ENCODE measurements around the gene B4GALT6. TPM values are rescaled to one million over a fixed set of nuclear protein-coding genes. Genes with fewer than 3 reads are reported as not detected.

Gene B4GALT6
- total and polyA plus RNA-seq, 2 of the 13 experiments (the other 11 are each of a cell fraction or from before 2014, with no cell fraction given) = 1.9 to 3.3 TPM

DNA sequence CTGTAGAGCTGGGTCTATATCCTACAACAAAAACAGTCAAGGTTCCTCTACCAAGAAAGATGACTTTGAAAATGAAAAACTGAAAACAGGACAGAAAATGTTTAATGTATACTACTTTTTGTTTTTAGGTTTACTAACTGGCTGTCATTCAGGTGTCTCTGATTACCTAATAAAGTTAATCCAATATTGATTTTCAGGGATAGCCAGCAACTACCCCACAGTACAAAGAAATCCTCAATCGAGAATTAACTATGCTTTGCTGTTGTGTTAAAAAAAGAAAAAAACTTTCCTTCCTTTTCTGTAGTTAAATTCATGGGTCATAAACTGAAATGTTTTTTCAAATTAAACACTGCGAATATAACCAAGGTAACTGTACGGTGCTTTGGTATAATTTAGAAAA, 46.9 kb downstream of the B4GALT6 start (continued):
- TF ChIP-seq ARNTL (CRISPR knock-in tag; IDR thresholded peaks at IDR 0.05) (no peak), MLLT10 (CRISPR knock-in tag; IDR thresholded peaks at IDR 0.05) (no peak)

GRCh38 chr18:31636387-31636786, 48.0 kb downstream of the B4GALT6 start:
- POLR2A ChIA-PET = no interaction called here

More at GRCh38 chr18:31636387-31636786, 48.0 kb downstream of the B4GALT6 start:
- no peak overlapping the region for H3K4me3 ChIP-seq (replicated peaks in 1 of 3; ENCODE audit: insufficient read depth in 1 of 3, low read depth in 2 of 3, low read length in 3 of 3)
- no peaks in the 10 kb centered on the region for H3K9me3 ChIP-seq (ENCODE audit: low read length)
- no peaks in the 10 kb centered on the region for H3K36me3 ChIP-seq (replicated peaks in 1 of 2; ENCODE audit: control insufficient read depth in 1 of 2, insufficient read depth in 2 of 2, low read length in 2 of 2)
- FAIRE-seq (no peak), ATAC-seq (no peak), DNase-seq (ENCODE audit: low spot score) (no peak)
- TF ChIP-seq ZNF720 (CRISPR knock-in tag; IDR thresholded peaks at IDR 0.05) (no peak), MEIS1 (CRISPR knock-in tag; IDR thresholded peaks at IDR 0.05; ENCODE audit: borderline replicate concordance) (no peak), PLRG1 (conservative IDR thresholded peaks at IDR 0.05) (no peak), MLX (CRISPR knock-in tag; IDR thresholded peaks at IDR 0.05) (no peak), ZNF660 (CRISPR knock-in tag; IDR thresholded peaks at IDR 0.05; ENCODE audit: borderline replicate concordance, low read depth) (no peak), ZNF225 (CRISPR knock-in tag; IDR thresholded peaks at IDR 0.05) (no peak), ISX (CRISPR knock-in tag; conservative IDR thresholded peaks at IDR 0.05) (no peak), ZNF367 (CRISPR knock-in tag; IDR thresholded peaks at IDR 0.05; ENCODE audit: borderline replicate concordance) (no peak), POLR2G (IDR thresholded peaks at IDR 0.05; ENCODE audit: low read depth, low read length) (no peak), ZNF678 (CRISPR knock-in tag; IDR thresholded peaks at IDR 0.05) (no peak), ZNF550 (CRISPR knock-in tag; IDR thresholded peaks at IDR 0.05; ENCODE audit: borderline replicate concordance) (no peak), DPF2 (CRISPR knock-in tag; IDR thresholded peaks at IDR 0.05; ENCODE audit: borderline replicate concordance, low read depth) (no peak), SIX4 (CRISPR knock-in tag; IDR thresholded peaks at IDR 0.05) (no peak), MAF1 (CRISPR knock-in tag; IDR thresholded peaks at IDR 0.05; ENCODE audit: borderline replicate concordance) (no peak), SIN3B (IDR thresholded peaks at IDR 0.05; ENCODE audit: low read length) (no peak), ZFYVE20 (CRISPR knock-in tag; IDR thresholded peaks at IDR 0.05; ENCODE audit: borderline replicate concordance, low read depth) (no peak), FOXC1 (CRISPR knock-in tag; IDR thresholded peaks at IDR 0.05; ENCODE audit: borderline replicate concordance) (no peak), KDM6A (CRISPR knock-in tag; IDR thresholded peaks at IDR 0.05; ENCODE audit: low read depth) (no peak)
- H3K4me1 ChIP-seq (ENCODE audit: insufficient read depth, low read length) = no peaks in the 10 kb centered on the region
- H3K4me2 ChIP-seq (ENCODE audit: low read depth, low read length) = no peak overlapping the region
- no peak overlapping the region for H3K27ac ChIP-seq (ENCODE audit: extremely low read length, insufficient read depth, low read length)
- intact Hi-C loops (cut with micrococcal nuclease; ENCODE audit: unreplicated experiment) (no loop called here), in situ Hi-C loops (cut with HindIII; ENCODE audit: extremely low pct_ligation_motif_present, low pct_unique_long_range_greater_than_20kb) (no loop called here)
- CTCF ChIA-PET (ENCODE audit: low intra/inter-chr PET ratio, low total read pairs) = no interaction called here
- H3K9ac ChIP-seq (ENCODE audit: insufficient read depth, low read depth, low read length) = no peak overlapping the region
- H2AFZ ChIP-seq (ENCODE audit: low read length) = no peak overlapping the region
- BruUV-seq (replicated peaks) = no TSS peak
- H3K79me2 ChIP-seq (ENCODE audit: insufficient read depth, low read length) = no peaks in the 10 kb centered on the region
- H4K20me1 ChIP-seq (ENCODE audit: insufficient read depth, low read length) = no peaks in the 10 kb centered on the region
- H3K27me3 ChIP-seq (ENCODE audit: control insufficient read depth in 1 of 2, insufficient read depth in 2 of 2, low read length in 2 of 2) = no peaks in the 10 kb centered on the region

All from HepG2 (cell line).